ENCODE data around the gene ARHGAP45. TPM values are rescaled to one million over a fixed set of nuclear protein-coding genes. Genes with fewer than 3 reads are reported as not detected.

Gene ARHGAP45, protein sequence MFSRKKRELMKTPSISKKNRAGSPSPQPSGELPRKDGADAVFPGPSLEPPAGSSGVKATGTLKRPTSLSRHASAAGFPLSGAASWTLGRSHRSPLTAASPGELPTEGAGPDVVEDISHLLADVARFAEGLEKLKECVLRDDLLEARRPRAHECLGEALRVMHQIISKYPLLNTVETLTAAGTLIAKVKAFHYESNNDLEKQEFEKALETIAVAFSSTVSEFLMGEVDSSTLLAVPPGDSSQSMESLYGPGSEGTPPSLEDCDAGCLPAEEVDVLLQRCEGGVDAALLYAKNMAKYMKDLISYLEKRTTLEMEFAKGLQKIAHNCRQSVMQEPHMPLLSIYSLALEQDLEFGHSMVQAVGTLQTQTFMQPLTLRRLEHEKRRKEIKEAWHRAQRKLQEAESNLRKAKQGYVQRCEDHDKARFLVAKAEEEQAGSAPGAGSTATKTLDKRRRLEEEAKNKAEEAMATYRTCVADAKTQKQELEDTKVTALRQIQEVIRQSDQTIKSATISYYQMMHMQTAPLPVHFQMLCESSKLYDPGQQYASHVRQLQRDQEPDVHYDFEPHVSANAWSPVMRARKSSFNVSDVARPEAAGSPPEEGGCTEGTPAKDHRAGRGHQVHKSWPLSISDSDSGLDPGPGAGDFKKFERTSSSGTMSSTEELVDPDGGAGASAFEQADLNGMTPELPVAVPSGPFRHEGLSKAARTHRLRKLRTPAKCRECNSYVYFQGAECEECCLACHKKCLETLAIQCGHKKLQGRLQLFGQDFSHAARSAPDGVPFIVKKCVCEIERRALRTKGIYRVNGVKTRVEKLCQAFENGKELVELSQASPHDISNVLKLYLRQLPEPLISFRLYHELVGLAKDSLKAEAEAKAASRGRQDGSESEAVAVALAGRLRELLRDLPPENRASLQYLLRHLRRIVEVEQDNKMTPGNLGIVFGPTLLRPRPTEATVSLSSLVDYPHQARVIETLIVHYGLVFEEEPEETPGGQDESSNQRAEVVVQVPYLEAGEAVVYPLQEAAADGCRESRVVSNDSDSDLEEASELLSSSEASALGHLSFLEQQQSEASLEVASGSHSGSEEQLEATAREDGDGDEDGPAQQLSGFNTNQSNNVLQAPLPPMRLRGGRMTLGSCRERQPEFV
- 4.9 and 8.1 TPM in 2 replicates for total RNA-seq

DNA sequence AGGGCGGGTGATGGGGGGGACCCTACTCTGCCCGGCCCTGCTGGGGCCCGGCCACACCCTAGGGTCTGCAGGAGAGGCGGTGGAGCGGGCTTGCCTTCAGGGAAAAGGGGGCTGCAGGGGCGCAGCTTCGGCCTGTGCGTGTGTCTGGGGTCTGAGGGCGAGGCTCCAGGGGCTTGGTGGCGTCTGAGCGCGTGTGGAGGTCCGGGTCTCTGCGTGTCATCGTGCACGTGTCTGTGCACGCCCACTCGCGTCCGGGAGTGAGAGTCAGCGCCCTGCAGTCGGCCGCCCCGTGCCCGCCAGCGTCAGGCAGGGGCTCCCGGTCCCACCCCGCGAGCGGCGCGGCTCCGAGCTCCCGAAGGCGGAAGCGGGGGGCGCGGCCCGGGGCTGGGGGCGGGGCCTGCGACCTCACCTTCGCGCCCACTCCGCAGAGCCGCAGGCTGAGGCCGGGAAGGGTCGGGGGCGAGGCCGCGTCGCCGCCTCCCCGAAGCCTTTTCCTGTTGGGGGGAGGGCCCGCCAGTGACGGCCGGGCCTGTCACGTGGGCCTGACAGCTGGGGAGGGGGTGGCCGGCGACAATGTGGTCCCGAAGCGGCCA is at the start of gene ARHGAP45:
Gene ARHGAP45 (plus strand): TSS at position 420 of the 593 bp plus-strand sequence. CDS start 239 bp downstream, outside the sequence.

DNA sequence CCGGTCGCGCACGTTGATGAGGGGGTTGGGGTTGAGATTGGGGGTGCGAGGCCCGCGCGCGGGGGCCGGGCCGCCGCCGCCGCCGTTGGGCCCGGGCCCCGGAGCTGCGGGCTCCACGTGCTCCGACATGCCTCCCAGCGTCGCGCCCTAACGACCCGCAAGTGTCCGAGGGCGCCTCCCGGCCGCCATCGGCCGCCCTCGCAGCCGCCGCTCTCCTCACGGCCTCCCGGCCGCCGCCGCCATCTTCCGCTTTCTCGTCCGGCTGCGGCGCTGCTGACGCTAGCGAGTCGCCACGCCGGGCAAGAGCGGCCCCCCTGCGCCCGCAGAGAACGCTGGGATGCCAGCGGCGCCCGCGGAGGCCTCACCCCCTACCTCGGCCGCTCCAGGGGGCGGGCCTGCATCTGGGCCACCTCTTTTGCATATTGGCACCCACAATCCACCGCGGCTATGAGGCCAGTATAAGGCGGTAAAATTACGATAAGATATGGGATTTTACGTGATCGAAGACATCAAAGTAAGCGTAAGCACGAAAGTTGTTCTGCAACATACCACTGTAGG is 46.0 kb upstream of the ARHGAP45 start, which contains the start of gene TMEM259:
Gene TMEM259 (minus strand): TSS at position 256 of the 558 bp plus-strand sequence. CDS start 127 bp downstream, at position 129.

DNA sequence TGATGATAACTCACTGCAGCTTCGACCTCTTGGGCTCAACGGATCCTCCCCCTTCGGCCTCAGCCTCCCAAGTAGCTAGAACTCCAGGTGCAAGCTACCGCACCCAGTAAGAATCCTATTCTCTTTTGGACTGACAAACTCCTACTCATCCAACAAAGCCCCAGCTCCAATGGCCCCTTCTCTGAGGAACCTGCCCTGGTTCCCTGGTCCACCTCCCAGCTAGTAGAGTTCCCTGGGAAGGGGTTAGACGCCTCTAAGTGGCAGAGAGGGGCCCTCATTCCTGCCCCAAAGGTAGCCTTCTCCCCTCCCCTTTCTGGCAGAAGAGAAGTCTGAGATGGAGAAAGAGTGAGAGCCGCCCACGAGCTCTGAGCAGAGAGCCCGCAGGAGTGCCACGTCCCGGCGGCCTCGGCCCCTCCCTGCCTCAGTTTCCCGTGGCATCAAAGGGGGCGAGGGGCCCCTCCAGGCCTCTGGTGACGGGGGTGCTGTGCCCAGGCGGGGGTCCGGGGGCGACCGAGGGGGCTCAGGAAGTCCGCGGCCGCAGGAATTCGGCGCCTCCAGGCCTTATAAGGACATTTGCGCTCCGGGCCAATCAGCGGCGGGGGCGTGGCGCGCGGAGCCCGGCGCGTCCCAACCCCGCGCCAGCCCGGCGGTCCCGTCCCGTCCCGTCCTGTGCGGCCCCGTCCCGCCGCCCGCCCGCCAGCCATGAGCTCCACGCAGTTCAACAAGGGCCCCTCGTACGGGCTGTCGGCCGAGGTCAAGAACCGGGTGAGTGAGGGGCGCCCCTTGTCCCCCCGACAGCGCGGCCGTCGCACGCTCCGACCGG is 40.8 kb upstream of the ARHGAP45 start, which contains the start of gene CNN2:
Gene CNN2 (plus strand): TSS at position 649 of the 823 bp plus-strand sequence. CDS start 54 bp downstream, at position 703.

GRCh38 chr19:1039646-1040475 is 27.1 kb upstream of the ARHGAP45 start, which contains the start of gene ABCA7:
Gene ABCA7, plus strand, starts transcription at chr19:1040107. Its CDS starts 1,255 bp downstream, at chr19:1041362.

GRCh38 chr19:1094978-1095701 is 28.2 kb downstream of the ARHGAP45 start, which contains the start of gene POLR2E:
Gene POLR2E, minus strand, starts transcription at chr19:1095375. Its CDS starts 60 bp downstream, at chr19:1095315.

DNA sequence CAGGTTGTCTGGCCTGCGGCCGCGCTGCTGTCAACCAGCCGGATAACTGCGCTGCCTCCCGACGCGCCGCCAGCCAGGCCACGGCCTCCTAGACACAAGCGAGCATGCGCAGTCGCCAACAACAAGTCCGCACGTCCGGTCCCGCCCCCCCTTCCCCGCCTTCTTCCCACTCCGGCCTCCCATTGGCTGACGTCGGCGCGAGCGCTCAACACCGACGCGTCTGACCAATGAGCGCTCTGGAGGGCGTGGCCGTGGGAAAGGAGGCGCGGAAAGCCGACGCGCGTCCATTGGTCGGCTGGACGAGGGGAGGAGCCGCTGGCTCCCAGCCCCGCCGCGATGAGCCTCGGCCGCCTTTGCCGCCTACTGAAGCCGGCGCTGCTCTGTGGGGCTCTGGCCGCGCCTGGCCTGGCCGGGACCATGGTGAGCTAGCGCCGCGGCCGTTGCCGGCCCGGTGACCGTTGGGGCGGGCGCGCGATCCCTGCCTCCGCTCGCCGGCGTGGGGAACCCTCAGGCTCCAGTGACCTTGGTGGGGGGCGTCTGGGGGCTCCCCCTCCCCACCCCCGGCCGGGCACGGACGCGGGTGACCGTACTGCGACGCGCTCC is 36.8 kb downstream of the ARHGAP45 start, which contains the start of gene GPX4:
Gene GPX4 (plus strand): TSS at position 287 of the 603 bp plus-strand sequence. CDS start 50 bp downstream, at position 337.

Other genes with a start within 250 kb of the ARHGAP45 start
- gene PLPPR3, start 245.2 kb upstream of the ARHGAP45 start, total RNA-seq = 0.36 and 2.1 TPM in 2 replicates
- gene AZU1, start 239.3 kb upstream of the ARHGAP45 start, total RNA-seq = not detected in 2 replicates
- gene PRTN3, start 226.2 kb upstream of the ARHGAP45 start, total RNA-seq = 0.16 TPM in 1 of 2 replicates, not detected in the other
- gene ELANE, start 214.9 kb upstream of the ARHGAP45 start, total RNA-seq = 2.4 and 6.9 TPM in 2 replicates
- gene CFD, start 207.5 kb upstream of the ARHGAP45 start, total RNA-seq = 70.6 and 164 TPM in 2 replicates
- 25.8 and 35.2 TPM in 2 replicates for gene MED16, start 174.0 kb upstream of the ARHGAP45 start, total RNA-seq
- gene RNU6-9, start 173.7 kb upstream of the ARHGAP45 start, total RNA-seq = not detected in 2 replicates
- 61.7 and 64.3 TPM in 2 replicates for gene R3HDM4, start 153.9 kb upstream of the ARHGAP45 start, total RNA-seq
- not detected in 2 replicates for gene KISS1R, start 149.8 kb upstream of the ARHGAP45 start, total RNA-seq
- gene ARID3A, start 141.1 kb upstream of the ARHGAP45 start, total RNA-seq = 7.9 and 10.5 TPM in 2 replicates
- 25.1 and 37.9 TPM in 2 replicates for gene WDR18, start 82.8 kb upstream of the ARHGAP45 start, total RNA-seq
- gene GRIN3B, start 66.7 kb upstream of the ARHGAP45 start, total RNA-seq = 0.54 and 0.97 TPM in 2 replicates
- gene TMEM259, start 46.0 kb upstream of the ARHGAP45 start, total RNA-seq = 140 and 146 TPM in 2 replicates
- not detected in 2 replicates for gene RNU6-2, start 45.6 kb upstream of the ARHGAP45 start, total RNA-seq
- 177 and 287 TPM in 2 replicates for gene CNN2, start 40.6 kb upstream of the ARHGAP45 start, total RNA-seq
- gene ABCA7, start 27.1 kb upstream of the ARHGAP45 start, total RNA-seq = 4.5 and 5.8 TPM in 2 replicates
- 198 and 220 TPM in 2 replicates for gene POLR2E, start 28.2 kb downstream of the ARHGAP45 start, total RNA-seq
- 486 and 619 TPM in 2 replicates for gene GPX4, start 36.8 kb downstream of the ARHGAP45 start, total RNA-seq
- gene SBNO2, start 107.1 kb downstream of the ARHGAP45 start, total RNA-seq = 48.2 and 84.6 TPM in 2 replicates
- gene STK11, start 138.6 kb downstream of the ARHGAP45 start, total RNA-seq = 51.4 and 70.3 TPM in 2 replicates
- 3.7 and 4.0 TPM in 2 replicates for gene CBARP, start 170.8 kb downstream of the ARHGAP45 start, total RNA-seq
- 66.6 and 105 TPM in 2 replicates for gene ATP5F1D, start 174.6 kb downstream of the ARHGAP45 start, total RNA-seq
- 22.0 and 38.2 TPM in 2 replicates for gene MIDN, start 181.4 kb downstream of the ARHGAP45 start, total RNA-seq
- 317 and 409 TPM in 2 replicates for gene CIRBP, start 202.2 kb downstream of the ARHGAP45 start, total RNA-seq
- 26.9 and 75.8 TPM in 2 replicates for gene FAM174C, start 208.4 kb downstream of the ARHGAP45 start, total RNA-seq
- gene EFNA2, start 218.7 kb downstream of the ARHGAP45 start, total RNA-seq = not detected in 2 replicates